Kidney (tissue), 14 donors: ENCODE measurements around the gene UTY. TPM values are rescaled to one million over a fixed set of nuclear protein-coding genes. Genes with fewer than 3 reads are reported as not detected.

ENCODE experiments used
- DNase-seq, 5 donors: peaks; one replicate each; pipeline ENCODE4 v3.0.0-alpha.2; 2013 to 2020
- FAIRE-seq: peaks from 2 replicates; lab custom pipeline; 2012; peaks lifted over from hg19 to GRCh38; lab: Jason Lieb, UNC
- H3K27ac ChIP-seq, 2 donors: one replicate each; pipeline ENCODE4 v1.7.0; 2013; ENCODE audit warnings: low read depth in 2 of 2, low read length in 2 of 2, inconsistent platforms in 1 of 2
- H3K27me3 ChIP-seq: one replicate; pipeline ENCODE4 v1.7.1; 2013; ENCODE audit warnings: low read length, inconsistent platforms; ENCODE audit not compliant: control insufficient read depth, insufficient read depth
- H3K36me3 ChIP-seq, 3 donors: one replicate each; pipeline versions ENCODE4 v1.7.0 to v1.7.1; 2013; ENCODE audit warnings: low read length in 3 of 3, control low read depth in 1 of 3, inconsistent platforms in 1 of 3; ENCODE audit not compliant: insufficient read depth in 3 of 3, control insufficient read depth in 2 of 3
- H3K4me1 ChIP-seq, 3 donors: one replicate each; pipeline versions ENCODE4 v1.7.0 to v1.7.1; 2013; ENCODE audit warnings: low read length in 3 of 3, inconsistent platforms in 1 of 3, low read depth in 1 of 3; ENCODE audit not compliant: control insufficient read depth in 2 of 3, insufficient read depth in 2 of 3
- H3K4me3 ChIP-seq, 3 donors: one replicate each; pipeline versions ENCODE4 v1.7.0 to v1.8.1; 2013; ENCODE audit warnings: low read length in 3 of 3, control low read depth in 1 of 3, inconsistent platforms in 1 of 3
- H3K9ac ChIP-seq, 3 donors: one replicate each; pipeline versions ENCODE4 v1.7.0 to v1.7.1; 2013; ENCODE audit warnings: low read length in 3 of 3, control low read depth in 1 of 3, inconsistent platforms in 1 of 3
- H3K9me3 ChIP-seq, 3 donors: one replicate each; pipeline versions ENCODE4 v1.7.0 to v1.7.1; 2013; ENCODE audit warnings: low read length in 3 of 3, control low read depth in 1 of 3, inconsistent platforms in 1 of 3; ENCODE audit not compliant: control insufficient read depth in 2 of 3, insufficient read depth in 1 of 3
- CTCF ChIP-seq: IDR thresholded peaks from 3 replicates; pipeline ENCODE4 v1.5.1; 2012; ENCODE audit warnings: mild to moderate bottlenecking, moderate library complexity, borderline replicate concordance; ENCODE audit not compliant: insufficient read depth; ENCODE audit errors: extremely low read depth
- intact Hi-C: fragments of 100-400 bp; cut with DNase I; formaldehyde crosslinking; loops from one replicate; pipeline ENCODE4 v1.11.1; 2022
- polyA plus RNA-seq: library from polyadenylated mRNA; stranded (reverse); fragments of 350-450 nt; fragmentation: Illumina TruSeq; extraction: RNeasy Lipid Tissue Mini Kit (QIAGEN cat#74804); gene quantifications from one replicate; pipeline ENCODE4 v1.2.3, GENCODE V29; 2014; ENCODE audit warnings: low read depth, low replicate concordance; ENCODE audit not compliant: insufficient read depth
- total RNA-seq: library from RNA; stranded (reverse); fragmentation: NEBNext Ultra II Directional; extraction: Animal tissue kit (Norgen Biotek cat#: 25700); gene quantifications from one replicate; pipeline ENCODE4 v1.2.1, GENCODE V29; 2021
- donor health status: control.
- donor health status: control.
- donor health status: control.
- donor health status: control.
- donor health status: control.
- donor health status: DM: yes; HTN: yes; CAD: no.
- donor health status: Normal renal cell carcinoma (clear cell type).

Gene UTY
- total and polyA plus RNA-seq, 2 donors from 2014 or later, result 3.4 TPM; not detected in 1

GRCh38 chrY:13299411-13299810 lies 180.4 kb downstream of the UTY start:
- H3K27ac ChIP-seq, result no peak overlapping the region
- H3K9ac ChIP-seq, result no peak overlapping the region
- intact Hi-C loops, result no loop called here
- H3K9me3 ChIP-seq, result no peaks in the 10 kb centered on the region
- H3K4me1 ChIP-seq, result no peaks in the 10 kb centered on the region
- FAIRE-seq, result no peak
- H3K4me3 ChIP-seq, result no peak overlapping the region
- DNase-seq, result no peak
- no peak for TF ChIP-seq CTCF
- H3K36me3 ChIP-seq, result peaks cover 0 to 5% (median 0%) of the 10 kb centered on the region in 3 donors
- no peaks in the 10 kb centered on the region for H3K27me3 ChIP-seq

- Histone ChIP-seq H3K4me1 (no peaks in the 10 kb centered on the region), H3K9ac (no peak overlapping the region), H3K9me3 (no peaks in the 10 kb centered on the region), H3K36me3 (peaks cover 0 to 5% (median 1%) of the 10 kb centered on the region in 3 donors), H3K27me3 (no peaks in the 10 kb centered on the region), H3K4me3 (no peak overlapping the region), H3K27ac (no peak overlapping the region)
- FAIRE-seq, result no peak
- no peak for TF ChIP-seq CTCF
- no peak for DNase-seq
- intact Hi-C loops, result no loop called here
Observed at GRCh38 chrY:13296176-13296890, 183.5 kb downstream of the UTY start.

GRCh38 chrY:13295026-13295425 lies 184.8 kb downstream of the UTY start:
- H3K4me3 ChIP-seq, result no peak overlapping the region
- intact Hi-C loops, result no loop called here

More at GRCh38 chrY:13295026-13295425, 184.8 kb downstream of the UTY start:
- H3K36me3 ChIP-seq, result peaks cover 0 to 5% (median 2%) of the 10 kb centered on the region in 3 donors
- H3K9ac ChIP-seq, result no peak overlapping the region
- DNase-seq (no peak), FAIRE-seq (no peak)
- H3K4me1 ChIP-seq, result no peaks in the 10 kb centered on the region
- no peaks in the 10 kb centered on the region for H3K27me3 ChIP-seq
- no peaks in the 10 kb centered on the region for H3K9me3 ChIP-seq
- TF ChIP-seq CTCF, result no peak
- no peak overlapping the region for H3K27ac ChIP-seq
